NOMO-1 treated with dmso at 0.1 percent for 144 hours (cell line): ENCODE data around the gene ACSM5.
"Not testable (repeated sequence)": the region's sequence is repeated elsewhere in the genome, so short reads cannot be mapped to it uniquely, and the experiment has no call there.

ENCODE experiments used
- DNase-seq: peaks from one replicate; lab custom pipeline; 2025; ENCODE audit not compliant: unreplicated experiment; lab: John Stamatoyannopoulos, UW

The ACSM5 gene

GRCh38 chr16:20397468-20398074 is 11.8 kb upstream of the ACSM5 start:
- no peak for DNase-seq

GRCh38 chr16:20398603-20399002 is 10.7 kb upstream of the ACSM5 start:
- DNase-seq: no peak

GRCh38 chr16:20399185-20399584 is 10.1 kb upstream of the ACSM5 start:
- no peak for DNase-seq

GRCh38 chr16:20401066-20401465 is 8.3 kb upstream of the ACSM5 start:
- no peak for DNase-seq

GRCh38 chr16:20401475-20402016 is 7.8 kb upstream of the ACSM5 start:
- no peak for DNase-seq

GRCh38 chr16:20402651-20403050 is 6.7 kb upstream of the ACSM5 start:
- DNase-seq: no peak

GRCh38 chr16:20404637-20405036 is 4.7 kb upstream of the ACSM5 start, which contains the start of gene PDILT:
TSS of gene PDILT (minus strand) at chr16:20404737. CDS start at chr16:20399300, 5,437 bp downstream.
- DNase-seq: no peak

- DNase-seq: peak; percentile 34
Observed at GRCh38 chr16:20410121-20410723, 888 bp downstream of the ACSM5 start.

GRCh38 chr16:20411055-20411454 is 1.7 kb downstream of the ACSM5 start:
- no peak for DNase-seq

- no peak for DNase-seq
Observed at GRCh38 chr16:20415541-20415940, 6.2 kb downstream of the ACSM5 start.

- not testable (repeated sequence) for DNase-seq
Observed at GRCh38 chr16:20419093-20419492, 9.8 kb downstream of the ACSM5 start.

GRCh38 chr16:20421748-20422147 is 12.4 kb downstream of the ACSM5 start:
- not testable (repeated sequence) for DNase-seq

- not testable (repeated sequence) for DNase-seq
Observed at GRCh38 chr16:20423772-20424128, 14.4 kb downstream of the ACSM5 start.

- DNase-seq: no peak
Observed at GRCh38 chr16:20424129-20424866, 15.0 kb downstream of the ACSM5 start.

GRCh38 chr16:20427401-20427797 is 18.1 kb downstream of the ACSM5 start:
- DNase-seq: not testable (repeated sequence)

GRCh38 chr16:20429499-20429898 is 20.2 kb downstream of the ACSM5 start:
- DNase-seq: not testable (repeated sequence)

GRCh38 chr16:20430480-20430879 is 21.1 kb downstream of the ACSM5 start:
- not testable (repeated sequence) for DNase-seq

GRCh38 chr16:20430948-20431347 is 21.6 kb downstream of the ACSM5 start:
- DNase-seq: no peak

- DNase-seq: not testable (repeated sequence)
Observed at GRCh38 chr16:20438950-20439349, 29.6 kb downstream of the ACSM5 start.

GRCh38 chr16:20439820-20440231 is 30.5 kb downstream of the ACSM5 start:
- DNase-seq: not testable (repeated sequence)

GRCh38 chr16:20440731-20441130 is 31.4 kb downstream of the ACSM5 start:
- DNase-seq: not testable (repeated sequence)

- DNase-seq: no peak
Observed at GRCh38 chr16:20441191-20441590, 31.9 kb downstream of the ACSM5 start.
